GM23338 (cell line): Measurements from ENCODE around the gene FCHSD2. TPM values are rescaled to one million over a fixed set of nuclear protein-coding genes. Genes with fewer than 3 reads are reported as not detected.

Experiments used
- ATAC-seq: fragments of 200-7000 bp; cut with Tn5 transposase; 3 replicates; pipeline ENCODE4 v1.9.1; 2020
- DNase-seq: peaks from one replicate; pipeline ENCODE4 v3.0.0-alpha.2; 2015; ENCODE audit warnings: low spot score
- H2AFZ ChIP-seq: fragments of 200-600 bp; sonication (generic); 2 replicates; pipeline ENCODE4 v1.8.0; 2016; ENCODE audit warnings: antibody characterized with exemption, mild to moderate bottlenecking, moderate library complexity
- H3F3A ChIP-seq: fragments of 200-600 bp; sonication (generic); replicated peaks from 2 replicates; pipeline ENCODE4 v1.8.0; 2017; ENCODE audit warnings: antibody characterized with exemption, mixed run types, low read depth
- H3K27ac ChIP-seq: fragments of 200-600 bp; sonication (generic); 2 replicates; pipeline ENCODE4 v1.6.1; 2016; ENCODE audit warnings: low read depth
- H3K27me3 ChIP-seq: fragments of 200-600 bp; sonication (generic); 2 replicates; pipeline ENCODE4 v1.8.0; 2016; ENCODE audit warnings: mild to moderate bottlenecking, mixed run types, moderate library complexity; ENCODE audit not compliant: insufficient read depth
- H3K36me3 ChIP-seq: fragments of 200-600 bp; sonication (generic); 2 replicates; pipeline ENCODE4 v1.8.0; 2016; ENCODE audit warnings: mild to moderate bottlenecking; ENCODE audit not compliant: insufficient read depth
- H3K4me1 ChIP-seq: fragments of 200-600 bp; sonication (generic); 2 replicates; pipeline ENCODE4 v1.8.0; 2016; ENCODE audit warnings: mild to moderate bottlenecking, moderate library complexity; ENCODE audit not compliant: insufficient read depth
- H3K4me2 ChIP-seq: fragments of 200-600 bp; sonication (generic); 2 replicates; pipeline ENCODE4 v1.7.1; 2017; ENCODE audit warnings: mixed run types
- H3K4me3 ChIP-seq: fragments of 200-600 bp; sonication (generic); 2 replicates; pipeline ENCODE4 v1.6.1; 2016; ENCODE audit warnings: mixed run types
- H3K79me2 ChIP-seq: fragments of 200-600 bp; sonication (generic); replicated peaks from 2 replicates; pipeline ENCODE4 v1.8.0; 2017; ENCODE audit warnings: mild to moderate bottlenecking; ENCODE audit not compliant: insufficient read depth
- H3K9me2 ChIP-seq: fragments of 200-600 bp; sonication (generic); 2 replicates; pipeline ENCODE4 v1.8.0; 2017; ENCODE audit not compliant: insufficient read depth
- H4K20me1 ChIP-seq: fragments of 200-600 bp; sonication (generic); replicated peaks from 2 replicates; pipeline ENCODE4 v1.8.0; 2017; ENCODE audit warnings: mild to moderate bottlenecking; ENCODE audit not compliant: insufficient read depth
- H3K27ac Mint-ChIP-seq: 2 replicates; pipeline ENCODE4 v1.8.0; 2020; ENCODE audit warnings: inconsistent platforms, mild to moderate bottlenecking, moderate library complexity, mixed read lengths
- H3K27me3 Mint-ChIP-seq: 3 replicates; pipeline ENCODE4 v1.8.0; 2022; ENCODE audit warnings: low read depth, mild to moderate bottlenecking, moderate library complexity, mixed read lengths, inconsistent platforms; ENCODE audit not compliant: insufficient read depth, poor library complexity
- H3K36me3 Mint-ChIP-seq: 3 replicates; pipeline ENCODE4 v1.8.0; 2021; ENCODE audit warnings: low read depth, mild to moderate bottlenecking, inconsistent platforms, moderate library complexity, mixed read lengths
- H3K4me1 Mint-ChIP-seq: 3 replicates; pipeline ENCODE4 v1.8.0; 2020; ENCODE audit warnings: mild to moderate bottlenecking, inconsistent platforms, mixed read lengths
- H3K4me3 Mint-ChIP-seq: 3 replicates; pipeline ENCODE4 v1.8.0; 2021; ENCODE audit warnings: moderate library complexity, mild to moderate bottlenecking, inconsistent platforms, mixed read lengths
- H3K9me3 Mint-ChIP-seq: 3 replicates; pipeline ENCODE4 v1.8.0; 2020; ENCODE audit warnings: moderate library complexity, mild to moderate bottlenecking, inconsistent platforms, mixed read lengths
- CREB1 ChIP-seq: fragments of 250-450 bp; sonication (Bioruptor Pico); IDR thresholded peaks from 2 replicates; pipeline ENCODE4 v1.5.0; 2020; ENCODE audit warnings: low read depth, mild to moderate bottlenecking, moderate library complexity
- EZH2 ChIP-seq: fragments of 200-600 bp; sonication (generic); IDR thresholded peaks from one replicate; pipeline ENCODE4 v1.8.0; 2017; ENCODE audit warnings: antibody characterized with exemption, mild to moderate bottlenecking, low read depth; ENCODE audit not compliant: unreplicated experiment
- EZH2phosphoT487 ChIP-seq: fragments of 200-600 bp; sonication (generic); IDR thresholded peaks from one replicate; pipeline ENCODE4 v1.8.1; 2018; ENCODE audit warnings: antibody characterized with exemption; ENCODE audit not compliant: unreplicated experiment
- JUNB ChIP-seq: IDR thresholded peaks from one replicate; pipeline ENCODE4 v1.6.1; 2016; ENCODE audit warnings: antibody characterized with exemption; ENCODE audit not compliant: unreplicated experiment
- POLR2AphosphoS5 ChIP-seq: IDR thresholded peaks from 2 replicates; pipeline ENCODE4 v1.6.1; 2016; ENCODE audit warnings: antibody characterized with exemption, low read depth
- STAT1 ChIP-seq: IDR thresholded peaks from one replicate; pipeline ENCODE4 v1.6.1; 2016; ENCODE audit warnings: antibody characterized with exemption; ENCODE audit not compliant: unreplicated experiment
- ZNF114 ChIP-seq: fragments of 250-450 bp; sonication (Bioruptor Pico); IDR thresholded peaks from 2 replicates; pipeline ENCODE4 v1.5.0; 2020; ENCODE audit warnings: mild to moderate bottlenecking, moderate library complexity
- ZNF331 ChIP-seq: fragments of 250-450 bp; sonication (Bioruptor Pico); IDR thresholded peaks from 2 replicates; pipeline ENCODE4 v1.5.0; 2020; ENCODE audit warnings: low read depth, mild to moderate bottlenecking, moderate library complexity
- polyA plus RNA-seq: library from polyadenylated mRNA; unstranded; fragments of >200 nt; fragmentation: Nextera tagmentation; extraction: Ambion mirVana; gene quantifications from 2 replicates; pipeline ENCODE4 v1.2.1, GENCODE V29; 2016
- total RNA-seq: library from RNA; depleted of rRNA; stranded (reverse); fragments of >200 nt; shearing (Covaris generic); gene quantifications from 2 replicates; pipeline ENCODE4 v1.2.3, GENCODE V29; 2014
- TF ChIP-seq, protein P1 (sequence below), 2 experiments: fragments of 200-600 bp in 1 of 2; sonication (generic) in 1 of 2; conservative IDR thresholded peaks; 2 replicates each; pipeline versions ENCODE4 v1.5.1 to v1.6.1; 2016 to 2017; ENCODE audit warnings: antibody characterized with exemption in 2 of 2, low read depth in 2 of 2, mild to moderate bottlenecking in 2 of 2, moderate library complexity in 1 of 2
- TF ChIP-seq, protein P2 (sequence below): IDR thresholded peaks from one replicate; pipeline ENCODE4 v1.6.1; 2018; ENCODE audit warnings: antibody characterized with exemption; ENCODE audit not compliant: unreplicated experiment

The FCHSD2 gene
- total and polyA plus RNA-seq, 2 experiments from 2014 or later = 3.6 to 5.2 TPM

DNA sequence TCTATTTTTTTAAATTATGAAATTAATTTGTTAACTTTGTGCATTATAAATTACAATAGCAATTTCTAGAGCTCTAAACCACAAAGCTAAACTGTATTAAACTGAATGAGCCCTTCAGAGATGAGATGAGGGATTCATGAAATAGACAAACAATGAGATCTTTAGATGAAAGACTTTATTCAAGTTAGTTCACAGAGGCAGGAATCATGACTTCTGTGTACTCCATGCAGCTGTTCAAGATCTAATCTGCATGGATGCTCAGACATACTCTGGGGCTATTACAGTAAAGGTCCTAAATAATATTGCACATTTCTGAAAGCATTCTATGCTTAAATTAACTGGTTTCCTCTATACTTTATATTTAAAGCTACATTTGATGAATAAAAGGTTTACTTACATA is 122.7 kb downstream of the FCHSD2 start:
- Mint-ChIP-seq H3K4me1 (no peaks in the 10 kb centered on the region), H3K27ac (no peak overlapping the region), H3K4me3 (no peak overlapping the region), H3K27me3 (peaks cover 3% of the 10 kb centered on the region), H3K9me3 (peaks cover 17% of the 10 kb centered on the region), H3K36me3 (peaks cover 7% of the 10 kb centered on the region; the same call in 2 of the 3 replicates)
- H3K4me3 ChIP-seq = no peak overlapping the region
- H2AFZ ChIP-seq = no peak overlapping the region
- ATAC-seq = no peak
- H3K4me1 ChIP-seq = no peaks in the 10 kb centered on the region
- no peaks in the 10 kb centered on the region for H3K36me3 ChIP-seq
- H3K27me3 ChIP-seq = peaks cover 10% of the 10 kb centered on the region
- H3K9me2 ChIP-seq = no peaks in the 10 kb centered on the region
- no peaks in the 10 kb centered on the region for H3F3A ChIP-seq
- TF ChIP-seq STAT1 (no peak), ZNF331 (CRISPR knock-in tag) (no peak), EZH2phosphoT487 (no peak), POLR2AphosphoS5 (no peak), JUNB (no peak), EZH2 (no peak), CREB1 (CRISPR knock-in tag) (no peak)
- TF ChIP-seq, protein P1, sequence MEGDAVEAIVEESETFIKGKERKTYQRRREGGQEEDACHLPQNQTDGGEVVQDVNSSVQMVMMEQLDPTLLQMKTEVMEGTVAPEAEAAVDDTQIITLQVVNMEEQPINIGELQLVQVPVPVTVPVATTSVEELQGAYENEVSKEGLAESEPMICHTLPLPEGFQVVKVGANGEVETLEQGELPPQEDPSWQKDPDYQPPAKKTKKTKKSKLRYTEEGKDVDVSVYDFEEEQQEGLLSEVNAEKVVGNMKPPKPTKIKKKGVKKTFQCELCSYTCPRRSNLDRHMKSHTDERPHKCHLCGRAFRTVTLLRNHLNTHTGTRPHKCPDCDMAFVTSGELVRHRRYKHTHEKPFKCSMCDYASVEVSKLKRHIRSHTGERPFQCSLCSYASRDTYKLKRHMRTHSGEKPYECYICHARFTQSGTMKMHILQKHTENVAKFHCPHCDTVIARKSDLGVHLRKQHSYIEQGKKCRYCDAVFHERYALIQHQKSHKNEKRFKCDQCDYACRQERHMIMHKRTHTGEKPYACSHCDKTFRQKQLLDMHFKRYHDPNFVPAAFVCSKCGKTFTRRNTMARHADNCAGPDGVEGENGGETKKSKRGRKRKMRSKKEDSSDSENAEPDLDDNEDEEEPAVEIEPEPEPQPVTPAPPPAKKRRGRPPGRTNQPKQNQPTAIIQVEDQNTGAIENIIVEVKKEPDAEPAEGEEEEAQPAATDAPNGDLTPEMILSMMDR (conservative IDR thresholded peaks at IDR 0.05; ENCODE audit: low read depth in 2 of 2) = no peak
- TF ChIP-seq, protein P2, sequence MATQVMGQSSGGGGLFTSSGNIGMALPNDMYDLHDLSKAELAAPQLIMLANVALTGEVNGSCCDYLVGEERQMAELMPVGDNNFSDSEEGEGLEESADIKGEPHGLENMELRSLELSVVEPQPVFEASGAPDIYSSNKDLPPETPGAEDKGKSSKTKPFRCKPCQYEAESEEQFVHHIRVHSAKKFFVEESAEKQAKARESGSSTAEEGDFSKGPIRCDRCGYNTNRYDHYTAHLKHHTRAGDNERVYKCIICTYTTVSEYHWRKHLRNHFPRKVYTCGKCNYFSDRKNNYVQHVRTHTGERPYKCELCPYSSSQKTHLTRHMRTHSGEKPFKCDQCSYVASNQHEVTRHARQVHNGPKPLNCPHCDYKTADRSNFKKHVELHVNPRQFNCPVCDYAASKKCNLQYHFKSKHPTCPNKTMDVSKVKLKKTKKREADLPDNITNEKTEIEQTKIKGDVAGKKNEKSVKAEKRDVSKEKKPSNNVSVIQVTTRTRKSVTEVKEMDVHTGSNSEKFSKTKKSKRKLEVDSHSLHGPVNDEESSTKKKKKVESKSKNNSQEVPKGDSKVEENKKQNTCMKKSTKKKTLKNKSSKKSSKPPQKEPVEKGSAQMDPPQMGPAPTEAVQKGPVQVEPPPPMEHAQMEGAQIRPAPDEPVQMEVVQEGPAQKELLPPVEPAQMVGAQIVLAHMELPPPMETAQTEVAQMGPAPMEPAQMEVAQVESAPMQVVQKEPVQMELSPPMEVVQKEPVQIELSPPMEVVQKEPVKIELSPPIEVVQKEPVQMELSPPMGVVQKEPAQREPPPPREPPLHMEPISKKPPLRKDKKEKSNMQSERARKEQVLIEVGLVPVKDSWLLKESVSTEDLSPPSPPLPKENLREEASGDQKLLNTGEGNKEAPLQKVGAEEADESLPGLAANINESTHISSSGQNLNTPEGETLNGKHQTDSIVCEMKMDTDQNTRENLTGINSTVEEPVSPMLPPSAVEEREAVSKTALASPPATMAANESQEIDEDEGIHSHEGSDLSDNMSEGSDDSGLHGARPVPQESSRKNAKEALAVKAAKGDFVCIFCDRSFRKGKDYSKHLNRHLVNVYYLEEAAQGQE = no peak
- H3K4me2 ChIP-seq = no peak overlapping the region
- H4K20me1 ChIP-seq = no peaks in the 10 kb centered on the region
- no peak for DNase-seq
- no peak overlapping the region for H3K27ac ChIP-seq
- H3K79me2 ChIP-seq = no peaks in the 10 kb centered on the region

DNA sequence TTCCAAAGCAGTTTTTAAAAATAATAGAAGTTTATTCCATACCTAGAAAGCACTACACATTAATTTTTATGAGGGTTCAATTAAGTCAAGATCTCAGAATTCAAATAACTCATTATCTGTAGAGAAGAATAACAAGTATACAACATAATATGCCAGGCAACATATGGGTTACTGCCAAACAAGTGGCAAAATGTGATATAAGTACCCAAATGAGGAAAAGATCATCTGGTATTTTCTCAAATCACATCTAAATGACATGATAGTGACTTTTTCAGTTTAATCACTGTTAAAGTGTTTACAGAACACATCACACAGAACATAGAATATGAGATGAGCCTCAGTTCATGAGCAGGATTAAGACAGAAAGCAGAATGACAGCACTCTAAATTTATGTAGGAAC is 123.3 kb downstream of the FCHSD2 start:
- TF ChIP-seq CREB1 (CRISPR knock-in tag) (no peak), ZNF114 (no peak), STAT1 (no peak), EZH2phosphoT487 (no peak), POLR2AphosphoS5 (no peak), ZNF331 (CRISPR knock-in tag) (no peak)
- Histone ChIP-seq H3K27ac (no peak overlapping the region), H3K4me1 (peaks cover 2% of the 10 kb centered on the region; the same call in 1 of the 2 replicates), H3K4me3 (no peak overlapping the region), H2AFZ (no peak overlapping the region), H4K20me1 (no peaks in the 10 kb centered on the region), H3K79me2 (no peaks in the 10 kb centered on the region), H3K4me2 (no peak overlapping the region), H3K27me3 (peaks cover 16% of the 10 kb centered on the region), H3K9me2 (no peaks in the 10 kb centered on the region), H3F3A (no peaks in the 10 kb centered on the region), H3K36me3 (no peaks in the 10 kb centered on the region)
- H3K9me3 Mint-ChIP-seq = peaks cover 11% of the 10 kb centered on the region
- no peak for DNase-seq
- ATAC-seq = no peak
- peaks cover 3% of the 10 kb centered on the region; the same call in 1 of the 3 replicates for H3K36me3 Mint-ChIP-seq
- no peak overlapping the region for H3K27ac Mint-ChIP-seq
- peaks cover 9% of the 10 kb centered on the region for H3K27me3 Mint-ChIP-seq
- H3K4me1 Mint-ChIP-seq = 0 out of 3 replicates have a peak, but pooled peaks cover under 1% of the 10 kb centered on the region
- H3K4me3 Mint-ChIP-seq = no peak overlapping the region
